DND-41 (cell line): ENCODE results near the gene BTG3.

Experiments
- ATAC-seq: fragments of 200-7000 bp; cut with Tn5 transposase; 3 replicates; pipeline ENCODE4 v1.9.1; 2021; ENCODE audit warnings: low read depth; ENCODE audit not compliant: insufficient read depth
- DNase-seq: peaks from one replicate; pipeline ENCODE4 v3.0.0-alpha.2; 2020
- H2AFZ ChIP-seq: 2 replicates; pipeline ENCODE4 v1.6.0; 2012; ENCODE audit warnings: low read depth, low read length
- H3K27ac ChIP-seq: 2 replicates; pipeline ENCODE4 v1.5.1; 2012; ENCODE audit warnings: low read length, inconsistent platforms
- H3K27me3 ChIP-seq: fragments of 200-600 bp; sonication (generic); 2 replicates; pipeline ENCODE4 v1.6.0; 2012; ENCODE audit warnings: low read length, mild to moderate bottlenecking, inconsistent platforms; ENCODE audit not compliant: insufficient read depth, poor library complexity
- H3K36me3 ChIP-seq: 2 replicates; pipeline ENCODE4 v1.5.1; 2012; ENCODE audit warnings: low read length, inconsistent platforms; ENCODE audit not compliant: insufficient read depth
- H3K4me1 ChIP-seq: 2 replicates; pipeline ENCODE4 v1.5.1; 2012; ENCODE audit warnings: mild to moderate bottlenecking, low read length; ENCODE audit not compliant: insufficient read depth
- H3K4me2 ChIP-seq: 2 replicates; pipeline ENCODE4 v1.6.0; 2012; ENCODE audit warnings: mild to moderate bottlenecking, moderate library complexity, low read length, inconsistent platforms; ENCODE audit not compliant: insufficient read depth
- H3K4me3 ChIP-seq, 2 experiments: fragments of 200-600 bp in 1 of 2; shearing (Covaris generic) in 1 of 2; 2 replicates each; pipeline ENCODE4 v1.5.1; 2012 to 2016; ENCODE audit warnings: inconsistent platforms in 2 of 2, low read length in 2 of 2, mild to moderate bottlenecking in 2 of 2, low read depth in 1 of 2, moderate library complexity in 1 of 2
- H3K79me2 ChIP-seq: 2 replicates; pipeline ENCODE4 v1.6.0; 2012; ENCODE audit warnings: low read length, inconsistent platforms; ENCODE audit not compliant: insufficient read depth
- H3K9ac ChIP-seq: 2 replicates; pipeline ENCODE4 v1.6.0; 2012; ENCODE audit warnings: low read depth, mild to moderate bottlenecking, inconsistent platforms, low read length, moderate library complexity
- H3K9me3 ChIP-seq: 2 replicates; pipeline ENCODE4 v1.5.1; 2012; ENCODE audit warnings: low read length, moderate library complexity, mild to moderate bottlenecking, inconsistent platforms; ENCODE audit not compliant: insufficient read depth, severe bottlenecking
- H4K20me1 ChIP-seq: 2 replicates; pipeline ENCODE4 v1.6.0; 2012; ENCODE audit warnings: low read length; ENCODE audit not compliant: insufficient read depth
- EZH2 ChIP-seq: IDR thresholded peaks from 3 replicates; pipeline ENCODE4 v1.6.1; 2012; ENCODE audit warnings: borderline replicate concordance, low read depth, mild to moderate bottlenecking, moderate library complexity, low read length, inconsistent platforms; ENCODE audit not compliant: severe bottlenecking
- TF ChIP-seq, protein P1 (sequence below): IDR thresholded peaks from 2 replicates; pipeline ENCODE4 v1.5.1; 2012; ENCODE audit warnings: borderline replicate concordance, low read length, moderate library complexity, mild to moderate bottlenecking; ENCODE audit not compliant: poor library complexity, severe bottlenecking; ENCODE audit errors: extremely low read depth

The BTG3 gene

DNA sequence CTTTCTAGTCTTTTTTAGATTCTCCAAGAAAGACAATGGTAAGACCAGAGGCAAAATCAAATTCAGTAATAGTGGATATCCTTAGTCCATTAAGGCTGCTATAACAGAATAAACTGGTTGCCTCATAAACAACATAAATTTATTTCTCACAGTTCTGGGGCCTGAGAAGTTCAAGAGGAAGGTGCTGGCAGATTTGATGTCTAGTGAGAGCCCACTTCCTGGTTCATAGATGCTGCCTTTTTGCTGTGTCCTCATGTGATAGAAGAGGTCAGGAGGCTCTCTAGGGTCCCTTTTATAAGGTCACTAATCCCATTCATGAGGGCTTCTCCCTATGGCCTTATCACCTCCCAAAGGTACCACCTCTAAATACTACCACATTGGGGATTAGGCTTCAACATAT, 31.5 kb upstream of the BTG3 start:
- ATAC-seq (0 out of 3 replicates have a peak, but pooled peaks have one; percentile 52), DNase-seq (no peak)
- Histone ChIP-seq H3K9me3 (no peaks in the 10 kb centered on the region), H3K4me3 (no peak overlapping the region), H3K27me3 (no peaks in the 10 kb centered on the region), H3K4me2 (no peak overlapping the region), H3K79me2 (no peaks in the 10 kb centered on the region), H2AFZ (no peak overlapping the region), H4K20me1 (no peaks in the 10 kb centered on the region), H3K36me3 (no peaks in the 10 kb centered on the region), H3K27ac (no peak overlapping the region), H3K4me1 (no peaks in the 10 kb centered on the region), H3K9ac (no peak overlapping the region)
- TF ChIP-seq, protein P1, sequence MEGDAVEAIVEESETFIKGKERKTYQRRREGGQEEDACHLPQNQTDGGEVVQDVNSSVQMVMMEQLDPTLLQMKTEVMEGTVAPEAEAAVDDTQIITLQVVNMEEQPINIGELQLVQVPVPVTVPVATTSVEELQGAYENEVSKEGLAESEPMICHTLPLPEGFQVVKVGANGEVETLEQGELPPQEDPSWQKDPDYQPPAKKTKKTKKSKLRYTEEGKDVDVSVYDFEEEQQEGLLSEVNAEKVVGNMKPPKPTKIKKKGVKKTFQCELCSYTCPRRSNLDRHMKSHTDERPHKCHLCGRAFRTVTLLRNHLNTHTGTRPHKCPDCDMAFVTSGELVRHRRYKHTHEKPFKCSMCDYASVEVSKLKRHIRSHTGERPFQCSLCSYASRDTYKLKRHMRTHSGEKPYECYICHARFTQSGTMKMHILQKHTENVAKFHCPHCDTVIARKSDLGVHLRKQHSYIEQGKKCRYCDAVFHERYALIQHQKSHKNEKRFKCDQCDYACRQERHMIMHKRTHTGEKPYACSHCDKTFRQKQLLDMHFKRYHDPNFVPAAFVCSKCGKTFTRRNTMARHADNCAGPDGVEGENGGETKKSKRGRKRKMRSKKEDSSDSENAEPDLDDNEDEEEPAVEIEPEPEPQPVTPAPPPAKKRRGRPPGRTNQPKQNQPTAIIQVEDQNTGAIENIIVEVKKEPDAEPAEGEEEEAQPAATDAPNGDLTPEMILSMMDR: no peak
- TF ChIP-seq EZH2: no peak

DNA sequence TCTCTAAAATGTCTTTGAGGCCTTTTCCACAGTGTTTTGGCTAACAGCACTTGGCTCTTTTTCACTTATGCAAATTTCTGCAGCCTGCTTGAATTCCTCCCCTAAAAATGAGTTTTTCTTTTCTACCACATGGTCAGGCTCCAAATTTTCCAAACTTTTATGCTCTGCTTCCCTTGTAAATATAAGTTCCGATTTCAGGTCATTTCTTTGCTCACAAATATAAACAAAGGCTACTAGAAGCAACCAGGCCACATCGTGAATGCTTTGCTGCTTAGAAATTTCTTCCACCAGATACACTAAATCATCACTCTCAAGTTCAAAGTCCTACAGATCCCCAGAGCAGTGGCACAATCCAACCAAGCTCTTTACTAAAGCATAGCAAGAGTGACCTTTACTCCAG, 28.1 kb upstream of the BTG3 start:
- DNase-seq (no peak), ATAC-seq (no peak)
- no peaks in the 10 kb centered on the region for H3K79me2 ChIP-seq
- H3K4me2 ChIP-seq: no peak overlapping the region
- H3K9me3 ChIP-seq: no peaks in the 10 kb centered on the region
- no peaks in the 10 kb centered on the region for H3K4me1 ChIP-seq
- no peak overlapping the region for H2AFZ ChIP-seq
- no peaks in the 10 kb centered on the region for H4K20me1 ChIP-seq
- TF ChIP-seq EZH2: no peak
- TF ChIP-seq, protein P1: no peak
- no peak overlapping the region for H3K27ac ChIP-seq
- H3K36me3 ChIP-seq: no peaks in the 10 kb centered on the region
- no peak overlapping the region for H3K4me3 ChIP-seq
- H3K27me3 ChIP-seq: no peaks in the 10 kb centered on the region
- no peak overlapping the region for H3K9ac ChIP-seq

DNA sequence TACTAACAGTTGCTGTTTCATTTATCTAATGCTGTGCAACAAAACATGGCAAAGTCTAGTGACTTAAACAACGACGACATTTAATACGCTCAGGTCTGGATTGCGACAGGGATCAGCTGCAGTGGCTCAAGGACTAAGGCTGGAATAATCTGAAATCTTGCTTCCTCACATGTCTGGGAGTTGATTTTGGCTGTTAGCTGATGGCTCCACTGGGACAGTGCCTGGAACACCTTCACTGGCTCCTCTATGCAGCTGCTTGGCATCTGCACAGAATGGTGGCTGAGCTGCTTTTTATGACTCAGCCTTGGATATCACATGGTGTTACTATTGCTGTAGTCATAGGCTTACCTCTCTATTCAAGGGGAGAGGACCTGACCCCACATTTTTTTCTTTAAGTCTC, 24.0 kb upstream of the BTG3 start:
- DNase-seq: no peak

More for the DNA sequence above, 24.0 kb upstream of the BTG3 start:
- Histone ChIP-seq H3K9ac (no peak overlapping the region), H4K20me1 (no peaks in the 10 kb centered on the region), H3K9me3 (no peaks in the 10 kb centered on the region), H3K4me3 (no peak overlapping the region), H3K4me2 (no peak overlapping the region), H3K27me3 (no peaks in the 10 kb centered on the region), H3K79me2 (no peaks in the 10 kb centered on the region), H3K36me3 (no peaks in the 10 kb centered on the region), H3K27ac (no peak overlapping the region), H3K4me1 (no peaks in the 10 kb centered on the region), H2AFZ (no peak overlapping the region)
- no peak for TF ChIP-seq EZH2
- TF ChIP-seq, protein P1: no peak
- ATAC-seq: no peak
